IMR-90 (cell line): Measurements from ENCODE around the gene PREP. TPM values are rescaled to one million over a fixed set of nuclear protein-coding genes. Genes with fewer than 3 reads are reported as not detected.

ENCODE experiments used
- ATAC-seq: fragments of 200-7000 bp; cut with Tn5 transposase; 2 replicates; pipeline ENCODE4 v1.9.1; 2020; ENCODE audit warnings: low read depth, mild to moderate bottlenecking, moderate library complexity
- BruUV-seq: library from RNA; stranded (reverse); fragments of 400-500 nt; replicated peaks from 2 replicates; lab custom pipeline; 2021; lab: Mats Ljungman, UMichigan
- CTCF ChIA-PET: fragments of 300-600 bp; formaldehyde crosslinking; extraction: SDS; loops from one replicate; lab custom pipeline; 2021; ENCODE audit warnings: antibody characterized with exemption; lab: Yijun Ruan, JAX
- POLR2A ChIA-PET: fragments of 300-600 bp; sonication (Branson Sonifier 250); formaldehyde crosslinking; loops from one replicate; lab custom pipeline; 2022; ENCODE audit warnings: antibody characterized with exemption; ENCODE audit not compliant: unreplicated experiment; lab: Charles Lee
- DNase-seq: peaks from one replicate; pipeline ENCODE4 v3.0.0; 2013
- H2AFZ ChIP-seq: replicated peaks from 2 replicates; pipeline ENCODE3; 2013; ENCODE audit warnings: low read length, mild to moderate bottlenecking; ENCODE audit not compliant: poor library complexity
- H2AK5ac ChIP-seq: 2 replicates; pipeline ENCODE4 v1.6.1; 2013; ENCODE audit warnings: low read depth, low read length, inconsistent platforms
- H2AK9ac ChIP-seq: replicated peaks from 2 replicates; pipeline ENCODE3; 2013; ENCODE audit warnings: mild to moderate bottlenecking, low read depth, low read length, moderate library complexity; ENCODE audit not compliant: poor library complexity
- H2BK120ac ChIP-seq: 2 replicates; pipeline ENCODE4 v1.6.1; 2013; ENCODE audit warnings: low read depth, low read length, inconsistent platforms
- H2BK15ac ChIP-seq: 3 replicates; pipeline ENCODE4 v1.6.1; 2013; ENCODE audit warnings: low read depth, low read length, inconsistent platforms
- H2BK20ac ChIP-seq: 2 replicates; pipeline ENCODE4 v1.6.1; 2013; ENCODE audit warnings: low read depth, mild to moderate bottlenecking, inconsistent platforms, low read length, moderate library complexity
- H2BK5ac ChIP-seq: 2 replicates; pipeline ENCODE4 v1.6.1; 2013; ENCODE audit warnings: mild to moderate bottlenecking, low read depth, low read length, inconsistent platforms; ENCODE audit not compliant: poor library complexity, severe bottlenecking
- H3K14ac ChIP-seq: replicated peaks from 2 replicates; pipeline ENCODE4 v1.6.1; 2013; ENCODE audit warnings: low read depth, low read length, inconsistent platforms
- H3K18ac ChIP-seq: 2 replicates; pipeline ENCODE4 v1.6.1; 2013; ENCODE audit warnings: low read depth, low read length, control low read depth
- H3K23ac ChIP-seq: 2 replicates; pipeline ENCODE4 v1.6.1; 2013; ENCODE audit warnings: low read depth, low read length, inconsistent platforms
- H3K27ac ChIP-seq: 2 replicates; pipeline ENCODE4 v1.5.1; 2013; ENCODE audit warnings: mild to moderate bottlenecking, control low read depth, low read length; ENCODE audit not compliant: insufficient read depth
- H3K27me3 ChIP-seq: 2 replicates; pipeline ENCODE4 v1.6.1; 2013; ENCODE audit warnings: low read length; ENCODE audit not compliant: control insufficient read depth, insufficient read depth
- H3K36me3 ChIP-seq: 2 replicates; pipeline ENCODE4 v1.6.1; 2013; ENCODE audit warnings: low read length, mixed read lengths; ENCODE audit not compliant: control insufficient read depth, insufficient read depth
- H3K4ac ChIP-seq: 2 replicates; pipeline ENCODE4 v1.6.1; 2013; ENCODE audit warnings: low read depth, low read length, inconsistent platforms
- H3K4me1 ChIP-seq: 2 replicates; pipeline ENCODE4 v1.6.1; 2013; ENCODE audit warnings: low read length, mixed read lengths; ENCODE audit not compliant: control insufficient read depth, insufficient read depth
- H3K4me2 ChIP-seq: 2 replicates; pipeline ENCODE4 v1.6.1; 2013; ENCODE audit warnings: low read depth, mild to moderate bottlenecking, control low read depth, low read length, moderate library complexity
- H3K4me3 ChIP-seq: 2 replicates; pipeline ENCODE4 v1.5.1; 2013; ENCODE audit warnings: low read depth, mild to moderate bottlenecking, control low read depth, low read length, moderate library complexity; ENCODE audit not compliant: insufficient read depth
- H3K56ac ChIP-seq: 2 replicates; pipeline ENCODE4 v1.6.1; 2013; ENCODE audit warnings: low read length, inconsistent platforms; ENCODE audit not compliant: insufficient read depth; ENCODE audit errors: extremely low read depth
- H3K79me1 ChIP-seq, 2 experiments: 2 replicates each; pipeline ENCODE4 v1.6.1; 2013; ENCODE audit warnings: low read length in 2 of 2, inconsistent platforms in 1 of 2, low read depth in 1 of 2
- H3K9ac ChIP-seq: 2 replicates; pipeline ENCODE4 v1.6.1; 2013; ENCODE audit warnings: low read depth, low read length, control low read depth
- H3K9me1 ChIP-seq: 2 replicates; pipeline ENCODE4 v1.6.1; 2013; ENCODE audit warnings: low read length, inconsistent platforms; ENCODE audit not compliant: insufficient read depth
- H3K9me3 ChIP-seq: 2 replicates; pipeline ENCODE4 v1.6.1; 2013; ENCODE audit warnings: low read length; ENCODE audit not compliant: control insufficient read depth, insufficient read depth
- H4K20me1 ChIP-seq: 2 replicates; pipeline ENCODE4 v1.6.1; 2013; ENCODE audit warnings: low read length, inconsistent platforms; ENCODE audit not compliant: insufficient read depth
- H4K5ac ChIP-seq: 2 replicates; pipeline ENCODE4 v1.6.1; 2013; ENCODE audit warnings: mild to moderate bottlenecking, low read depth, low read length, control low read depth
- H4K8ac ChIP-seq, 2 experiments: 2 replicates each; pipeline ENCODE4 v1.6.1; 2013; ENCODE audit warnings: low read depth in 2 of 2, low read length in 2 of 2, control low read depth in 1 of 2, inconsistent platforms in 1 of 2
- H4K91ac ChIP-seq: 2 replicates; pipeline ENCODE4 v1.6.1; 2013; ENCODE audit warnings: low read depth, low read length, inconsistent platforms; ENCODE audit not compliant: insufficient read depth
- CEBPB ChIP-seq: IDR thresholded peaks from 2 replicates; pipeline ENCODE4 v1.6.1; 2012; ENCODE audit warnings: low read depth, low read length, improper control_type of control experiment
- FOS ChIP-seq: fragments of 150-350 bp; IDR thresholded peaks from 2 replicates; pipeline ENCODE4 v1.6.1; 2016; ENCODE audit warnings: low read depth, low read length
- MAFK ChIP-seq: IDR thresholded peaks from 2 replicates; pipeline ENCODE4 v1.6.1; 2012; ENCODE audit warnings: low read depth, low read length, improper control_type of control experiment
- MAZ ChIP-seq: IDR thresholded peaks from 2 replicates; pipeline ENCODE4 v1.6.1; 2012; ENCODE audit warnings: low read depth, mild to moderate bottlenecking, low read length, improper control_type of control experiment, moderate library complexity, borderline replicate concordance
- MXI1 ChIP-seq: IDR thresholded peaks from 2 replicates; pipeline ENCODE4 v1.6.1; 2012; ENCODE audit warnings: low read depth, mild to moderate bottlenecking, low read length, moderate library complexity, borderline replicate concordance
- NFE2L2 ChIP-seq: fragments of 150-350 bp; IDR thresholded peaks from 2 replicates; pipeline ENCODE4 v1.6.1; 2016; ENCODE audit warnings: low read depth, mild to moderate bottlenecking, low read length
- POLR2A ChIP-seq: IDR thresholded peaks from 2 replicates; pipeline ENCODE4 v1.6.1; 2012; ENCODE audit warnings: mild to moderate bottlenecking, low read depth, low read length
- RAD21 ChIP-seq: IDR thresholded peaks from 2 replicates; pipeline ENCODE4 v1.6.1; 2012; ENCODE audit warnings: low read length, improper control_type of control experiment
- RCOR1 ChIP-seq: IDR thresholded peaks from 2 replicates; pipeline ENCODE4 v1.6.1; 2012; ENCODE audit warnings: mild to moderate bottlenecking, low read length, improper control_type of control experiment; ENCODE audit not compliant: insufficient replicate concordance
- USF2 ChIP-seq: fragments of 150-350 bp; IDR thresholded peaks from 2 replicates; pipeline ENCODE4 v1.6.1; 2017; ENCODE audit warnings: mild to moderate bottlenecking, antibody characterized with exemption, low read length, low read depth
- WGBS, 2 experiments: methylation state at CpG; one replicate each; pipeline versions ENCODE4 v1.1.5 to v1.1.7; 2013; ENCODE audit warnings: missing lambda C conversion rate in 2 of 2; ENCODE audit not compliant: insufficient read length in 1 of 2; ENCODE audit errors: extremely low coverage in 2 of 2; 5-methylcytosine and 5-hydroxymethylcytosine counted together
- dilution Hi-C: fragments of 300-500 bp; cut with HindIII; formaldehyde crosslinking; loops from one replicate; pipeline ENCODE4 v1.14.3; 2018; ENCODE audit warnings: low sequenced_read_pairs; ENCODE audit not compliant: unreplicated experiment
- in situ Hi-C: fragments of 300-500 bp; cut with MboI; formaldehyde crosslinking; loops from 3 replicates; pipeline ENCODE4 v1.14.3; 2019; ENCODE audit warnings: low sequenced_read_pairs, inconsistent platforms, mixed read lengths
- intact Hi-C: fragments of 100-400 bp; cut with micrococcal nuclease; formaldehyde crosslinking; loops from 2 replicates; pipeline ENCODE4 v1.10.0; 2022
- polyA plus RNA-seq, 3 experiments: library from polyadenylated mRNA; depleted of rRNA; stranded (reverse); fragments of >200 nt; gene quantifications; 2 replicates each; pipeline ENCODE4 v1.2.3, GENCODE V29; 2012; ENCODE audit warnings: low replicate concordance in 1 of 3
- total RNA-seq: library from RNA; depleted of rRNA; stranded (reverse); fragments of >200 nt; gene quantifications from 2 replicates; pipeline ENCODE4 v1.2.3, GENCODE V29; 2012
- TF ChIP-seq, protein P1 (sequence below): conservative IDR thresholded peaks from 2 replicates; pipeline ENCODE4 v1.5.1; 2012; ENCODE audit warnings: mild to moderate bottlenecking, low read depth, low read length, improper control_type of control experiment

Gene PREP
- total and polyA plus RNA-seq, 2 of the 4 experiments (the other 2 are of a cell fraction) = 21.0 to 25.7 TPM

- in situ Hi-C loops = no loop called here
- H2BK5ac ChIP-seq = peak overlapping the region; percentile 48
- H3K9me1 ChIP-seq = peaks cover 10% of the 10 kb centered on the region; the same call in 1 of the 2 replicates
- peaks cover 6% of the 10 kb centered on the region; the same call in 1 of the 2 replicates for H4K20me1 ChIP-seq
- H3K4me2 ChIP-seq = peak overlapping the region; percentile 16; the same call in 1 of the 2 replicates
- peak overlapping the region; percentile 34; the same call in 1 of the 2 replicates for H2BK120ac ChIP-seq
- H4K5ac ChIP-seq = no peak overlapping the region
- H3K18ac ChIP-seq = no peak overlapping the region; the same call in 1 of the 2 replicates
- H2AFZ ChIP-seq = no peak overlapping the region
- dilution Hi-C loops = no loop called here
- H3K27ac ChIP-seq = peak overlapping the region; percentile 24; the same call in 1 of the 2 replicates
- peak overlapping the region; percentile 14; the same call in 1 of the 2 replicates for H3K23ac ChIP-seq
- 0 out of 2 replicates have a peak overlapping the region, but pooled peaks have one; percentile 44 for H2AK5ac ChIP-seq
- DNase-seq = peak; percentile 96
- peak overlapping the region in 1 of 2 experiments; percentile 45; a peak in 2 of 4 replicates for H4K8ac ChIP-seq
- ChIA-PET CTCF (interaction anchor here (1.1 to 1.2 kb wide), 2 partner anchors 52 to 282 kb away, joined by 3 read pairs; no protein-coding TSS in a partner anchor), POLR2A (no interaction called here)
- peak overlapping the region; percentile 51 for H3K4ac ChIP-seq
- peak overlapping the region; percentile 44; the same call in 1 of the 2 replicates for H3K14ac ChIP-seq
- peaks cover 6% of the 10 kb centered on the region for H3K4me1 ChIP-seq
- H3K9me3 ChIP-seq = no peaks in the 10 kb centered on the region
- peaks cover 9% of the 10 kb centered on the region; the same call in 1 of the 2 replicates for H3K36me3 ChIP-seq
- no peak for TF ChIP-seq MXI1
- peak; percentile 87 for TF ChIP-seq CEBPB
- peak; percentile 70 for TF ChIP-seq FOS
- TF ChIP-seq, protein P1, sequence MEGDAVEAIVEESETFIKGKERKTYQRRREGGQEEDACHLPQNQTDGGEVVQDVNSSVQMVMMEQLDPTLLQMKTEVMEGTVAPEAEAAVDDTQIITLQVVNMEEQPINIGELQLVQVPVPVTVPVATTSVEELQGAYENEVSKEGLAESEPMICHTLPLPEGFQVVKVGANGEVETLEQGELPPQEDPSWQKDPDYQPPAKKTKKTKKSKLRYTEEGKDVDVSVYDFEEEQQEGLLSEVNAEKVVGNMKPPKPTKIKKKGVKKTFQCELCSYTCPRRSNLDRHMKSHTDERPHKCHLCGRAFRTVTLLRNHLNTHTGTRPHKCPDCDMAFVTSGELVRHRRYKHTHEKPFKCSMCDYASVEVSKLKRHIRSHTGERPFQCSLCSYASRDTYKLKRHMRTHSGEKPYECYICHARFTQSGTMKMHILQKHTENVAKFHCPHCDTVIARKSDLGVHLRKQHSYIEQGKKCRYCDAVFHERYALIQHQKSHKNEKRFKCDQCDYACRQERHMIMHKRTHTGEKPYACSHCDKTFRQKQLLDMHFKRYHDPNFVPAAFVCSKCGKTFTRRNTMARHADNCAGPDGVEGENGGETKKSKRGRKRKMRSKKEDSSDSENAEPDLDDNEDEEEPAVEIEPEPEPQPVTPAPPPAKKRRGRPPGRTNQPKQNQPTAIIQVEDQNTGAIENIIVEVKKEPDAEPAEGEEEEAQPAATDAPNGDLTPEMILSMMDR = no peak
- no peak for TF ChIP-seq MAZ
- no peak for TF ChIP-seq USF2
- no peak for TF ChIP-seq POLR2A
- TF ChIP-seq MAFK = peak; percentile 80
- TF ChIP-seq RAD21 = no peak
- TF ChIP-seq NFE2L2 = peak; percentile 76
- TF ChIP-seq RCOR1 = peak; percentile 69
- no peak overlapping the region for H4K91ac ChIP-seq
- ATAC-seq = peak; percentile 96
- intact Hi-C loops = loop anchor here (1.0 to 5.0 kb wide), 2 partner anchors 182 to 223 kb away; no protein-coding TSS in a partner anchor
- H3K9ac ChIP-seq = no peak overlapping the region
- peaks cover 13 to 23% of the 10 kb centered on the region in 2 experiments; a peak in 3 of 4 replicates for H3K79me1 ChIP-seq
- BruUV-seq = no TSS peak
- H2BK15ac ChIP-seq = no peak overlapping the region
- H2BK20ac ChIP-seq = peak overlapping the region; percentile 15; the same call in 1 of the 2 replicates
- H3K4me3 ChIP-seq = no peak overlapping the region
- no peaks in the 10 kb centered on the region for H3K27me3 ChIP-seq
- no peak overlapping the region for H2AK9ac ChIP-seq
- no peak overlapping the region for H3K56ac ChIP-seq
- 100% methylated on average over 4 of the region's 10 CpGs; no CpG with 5 or more reads in 1 of the 2 experiments for WGBS, 2 experiments
Observed at GRCh38 chr6:105359419-105360370, 43.2 kb downstream of the PREP start.
